Fibroblast of pulmonary artery (primary cell): Measurements from ENCODE around the gene VSNL1.

ENCODE experiments used
- DNase-seq: peaks from one replicate; pipeline ENCODE4 v3.0.0-alpha.2; 2010; ENCODE audit warnings: low read depth
- H3K4me3 ChIP-seq: replicated peaks from 2 replicates; pipeline ENCODE4 v1.5.1; 2011; ENCODE audit warnings: low read depth, mild to moderate bottlenecking, control low read depth, low read length, moderate library complexity
- TF ChIP-seq, protein P1 (sequence below): IDR thresholded peaks from 2 replicates; pipeline ENCODE4 v1.5.1; 2011; ENCODE audit warnings: mild to moderate bottlenecking, control low read depth, low read length, inconsistent platforms; ENCODE audit errors: missing control alignments

The VSNL1 gene

DNA sequence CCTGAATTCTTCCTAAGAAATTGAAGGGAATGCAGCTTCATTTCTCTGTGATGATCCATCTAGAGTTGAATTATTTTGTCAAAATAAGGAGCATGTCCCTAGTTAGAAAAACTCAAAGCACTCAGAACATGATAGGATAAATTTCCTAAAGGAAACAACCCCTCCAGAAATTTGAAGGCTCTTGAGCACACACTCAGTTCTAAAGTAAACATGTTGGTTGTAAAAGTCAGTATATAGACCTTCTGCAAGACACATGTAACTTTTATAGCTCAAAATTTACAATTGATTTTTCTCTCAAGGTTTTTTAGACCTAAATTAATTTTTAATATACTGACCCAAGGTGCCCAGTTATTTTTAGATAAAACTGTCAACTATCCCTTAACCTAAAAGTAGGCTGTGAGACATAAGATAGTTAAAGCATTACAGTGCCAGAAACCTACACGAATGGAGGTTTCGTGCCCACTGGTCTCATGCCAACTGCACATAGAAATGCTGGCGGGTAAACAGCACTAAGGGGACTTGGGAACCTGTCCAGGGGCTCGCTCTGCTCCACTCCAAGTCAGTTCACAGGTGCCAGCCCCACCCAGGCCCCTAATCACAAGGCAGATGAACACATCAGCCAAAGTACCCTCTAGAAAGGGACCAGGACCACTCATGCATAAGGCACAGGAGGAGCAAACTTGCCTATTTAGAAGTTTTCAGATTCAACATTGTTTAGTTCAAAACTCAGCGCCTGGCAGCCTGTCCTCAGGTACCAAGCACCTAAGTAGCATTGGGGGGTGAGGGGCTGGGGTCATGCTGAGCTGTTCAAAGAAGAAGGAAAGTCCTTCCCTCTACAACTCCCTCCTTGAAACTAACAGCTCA lies 106.6 kb downstream of the VSNL1 start:
- TF ChIP-seq, protein P1, sequence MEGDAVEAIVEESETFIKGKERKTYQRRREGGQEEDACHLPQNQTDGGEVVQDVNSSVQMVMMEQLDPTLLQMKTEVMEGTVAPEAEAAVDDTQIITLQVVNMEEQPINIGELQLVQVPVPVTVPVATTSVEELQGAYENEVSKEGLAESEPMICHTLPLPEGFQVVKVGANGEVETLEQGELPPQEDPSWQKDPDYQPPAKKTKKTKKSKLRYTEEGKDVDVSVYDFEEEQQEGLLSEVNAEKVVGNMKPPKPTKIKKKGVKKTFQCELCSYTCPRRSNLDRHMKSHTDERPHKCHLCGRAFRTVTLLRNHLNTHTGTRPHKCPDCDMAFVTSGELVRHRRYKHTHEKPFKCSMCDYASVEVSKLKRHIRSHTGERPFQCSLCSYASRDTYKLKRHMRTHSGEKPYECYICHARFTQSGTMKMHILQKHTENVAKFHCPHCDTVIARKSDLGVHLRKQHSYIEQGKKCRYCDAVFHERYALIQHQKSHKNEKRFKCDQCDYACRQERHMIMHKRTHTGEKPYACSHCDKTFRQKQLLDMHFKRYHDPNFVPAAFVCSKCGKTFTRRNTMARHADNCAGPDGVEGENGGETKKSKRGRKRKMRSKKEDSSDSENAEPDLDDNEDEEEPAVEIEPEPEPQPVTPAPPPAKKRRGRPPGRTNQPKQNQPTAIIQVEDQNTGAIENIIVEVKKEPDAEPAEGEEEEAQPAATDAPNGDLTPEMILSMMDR: no peak
- H3K4me3 ChIP-seq: no peak overlapping the region
- DNase-seq: no peak

DNA sequence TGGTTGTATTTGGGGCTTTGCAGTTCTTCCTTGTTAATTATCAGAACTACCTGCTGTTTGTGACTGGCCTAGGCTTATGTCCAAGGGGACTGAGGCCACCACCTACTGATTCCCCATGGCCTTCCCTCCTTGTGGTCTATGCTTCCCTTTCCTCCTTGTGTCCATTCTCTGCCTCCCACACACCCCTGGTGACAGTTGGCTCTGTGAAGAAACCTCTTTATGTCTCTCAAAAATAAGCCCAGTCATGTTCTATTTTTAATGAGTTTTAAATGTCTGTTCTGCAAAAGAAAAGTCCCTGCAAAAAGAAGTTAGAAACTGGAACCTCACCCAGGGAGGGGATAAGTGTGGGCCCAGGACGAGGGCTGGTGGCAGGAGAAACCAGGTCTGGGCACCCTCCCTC lies 108.1 kb downstream of the VSNL1 start:
- no peak overlapping the region for H3K4me3 ChIP-seq
- TF ChIP-seq, protein P1: no peak
- no peak for DNase-seq

DNA sequence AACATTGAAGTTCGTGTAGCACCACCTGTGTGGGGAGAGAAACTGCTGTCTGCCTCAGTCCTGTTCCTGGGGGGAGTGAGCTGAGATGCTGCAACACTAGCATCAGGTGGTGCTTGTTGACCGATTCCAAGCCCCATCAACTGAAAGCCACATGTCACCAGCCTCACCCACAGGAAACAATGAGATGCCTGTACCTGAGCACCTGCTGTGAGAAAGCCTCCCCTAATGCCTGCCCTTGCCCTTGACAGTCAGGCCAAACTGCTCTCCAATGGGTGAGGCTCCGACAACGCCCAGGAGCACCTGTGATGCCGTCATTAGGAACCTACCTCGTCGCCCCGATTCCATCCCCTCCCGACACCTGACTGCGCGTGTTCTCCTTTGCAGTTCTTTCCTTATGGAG lies 108.5 kb downstream of the VSNL1 start:
- TF ChIP-seq, protein P1: no peak
- no peak overlapping the region for H3K4me3 ChIP-seq
- DNase-seq: no peak

DNA sequence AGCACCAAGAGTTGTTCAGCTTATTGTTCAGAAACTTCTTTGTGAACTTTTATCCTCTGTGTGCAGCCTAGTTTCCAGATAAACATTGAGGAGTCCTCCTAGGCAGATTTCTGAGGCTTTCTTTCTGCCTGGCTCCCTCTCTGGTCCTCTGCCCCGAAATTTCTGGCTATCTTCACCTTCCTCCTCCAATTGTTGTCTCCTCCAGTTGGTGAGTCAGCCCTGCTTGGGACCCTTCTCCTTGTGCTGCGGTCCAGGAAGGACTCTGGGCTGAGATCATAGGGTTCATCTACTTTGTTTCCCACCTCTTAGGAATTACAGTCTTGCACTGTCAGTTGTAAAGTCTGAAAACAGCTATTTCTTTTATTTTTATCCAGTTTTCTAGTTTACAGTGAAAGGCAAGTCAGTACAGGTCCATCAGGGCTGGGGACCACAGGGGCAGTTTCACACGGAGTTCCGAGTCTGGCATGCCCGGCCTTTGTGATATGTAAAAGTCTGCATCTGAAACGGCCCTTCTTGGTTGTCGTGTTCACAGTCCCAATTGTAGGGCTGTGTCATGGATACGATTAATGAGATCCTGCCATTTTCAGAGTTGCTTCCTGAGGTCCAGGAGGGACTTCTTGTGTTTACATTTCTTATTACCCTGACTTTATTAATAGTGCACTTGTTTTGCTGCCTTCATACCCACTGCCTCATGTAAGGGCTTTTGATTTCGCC lies 112.3 kb downstream of the VSNL1 start:
- DNase-seq: no peak
- TF ChIP-seq, protein P1: no peak
- H3K4me3 ChIP-seq: no peak overlapping the region

DNA sequence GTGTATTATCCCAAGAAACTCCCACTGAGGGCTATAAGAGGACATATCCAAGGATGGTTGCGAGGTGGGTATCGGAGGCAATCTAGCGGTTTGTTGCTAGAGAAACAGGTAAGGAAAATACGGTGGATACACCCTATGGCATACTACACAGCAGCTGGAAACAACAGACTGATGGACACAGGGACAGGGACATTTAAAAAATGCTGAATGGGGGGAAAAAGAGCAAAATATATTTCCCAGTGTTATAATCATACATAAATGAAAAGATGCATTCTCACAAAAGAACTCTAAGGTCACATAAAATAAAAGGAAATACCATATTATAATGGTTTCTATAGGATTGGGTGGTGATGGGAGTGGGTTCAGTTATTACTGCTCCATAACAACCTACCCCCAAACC lies 117.3 kb downstream of the VSNL1 start:
- TF ChIP-seq, protein P1: no peak
- no peak overlapping the region for H3K4me3 ChIP-seq
- DNase-seq: no peak

DNA sequence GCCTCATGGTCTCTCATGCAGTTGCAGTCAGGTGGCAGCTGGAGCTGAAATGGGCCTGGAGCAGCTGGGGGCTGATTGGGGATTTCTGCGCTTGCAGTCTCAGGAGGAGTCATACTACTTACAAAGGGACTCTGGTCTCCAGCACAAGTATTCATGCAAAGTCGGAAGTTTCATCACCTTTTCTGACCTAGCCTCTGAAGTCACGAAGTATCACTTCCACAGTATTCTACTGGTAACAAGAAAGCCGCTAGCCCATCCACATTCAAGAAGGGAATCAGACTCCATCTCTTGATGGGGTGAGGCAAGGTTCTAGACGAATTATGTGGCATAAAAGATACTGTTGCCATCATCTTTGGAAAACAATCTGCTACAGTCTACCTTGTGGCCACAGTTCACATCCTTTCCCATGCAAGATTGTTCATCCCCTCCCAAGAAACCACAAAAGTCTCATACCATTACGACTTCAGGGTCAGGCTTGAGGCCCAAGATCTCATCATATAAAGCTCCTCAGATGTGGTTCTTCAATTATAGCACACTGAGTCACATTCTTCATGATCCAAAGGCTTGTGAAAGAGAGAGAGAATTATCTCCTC lies 117.9 kb downstream of the VSNL1 start:
- no peak overlapping the region for H3K4me3 ChIP-seq
- TF ChIP-seq, protein P1: no peak
- peak; percentile 27 for DNase-seq
